ENCODE data around the gene SPINDOC. TPM values are rescaled to one million over a fixed set of nuclear protein-coding genes. Genes with fewer than 3 reads are reported as not detected.

Gene SPINDOC
- polyA plus RNA-seq, 1 donor (not counting 4 experiments of a cell fraction or from before 2014, with no cell fraction given) = 8.1 TPM

- FAIRE-seq = no peak
- Histone ChIP-seq H3K27me3 (ENCODE audit: control insufficient read depth, extremely low read depth, insufficient read depth, low read length) (no peaks in the 10 kb centered on the region), H2AFZ (ENCODE audit: control insufficient read depth, low read length) (no peak overlapping the region), H3K4me1 (ENCODE audit: control insufficient read depth, extremely low read depth, insufficient read depth, low read length) (no peaks in the 10 kb centered on the region), H3K4me2 (ENCODE audit: control insufficient read depth, extremely low read depth, insufficient read depth, low read depth, low read length) (no peak overlapping the region), H3K9me3 (ENCODE audit: control insufficient read depth, low read depth, low read length) (peaks cover 3% of the 10 kb centered on the region), H3K36me3 (ENCODE audit: control insufficient read depth in 2 of 2, extremely low read depth in 1 of 2, insufficient read depth in 2 of 2, low read length in 2 of 2) (no peaks in the 10 kb centered on the region), H3K4me3 (ENCODE audit: control insufficient read depth in 2 of 3, extremely low read depth in 1 of 3, insufficient read depth in 2 of 3, low read depth in 1 of 3, low read length in 3 of 3) (no peak overlapping the region), H3K79me2 (ENCODE audit: control insufficient read depth, insufficient read depth, low read length) (no peaks in the 10 kb centered on the region), H3K9me1 (ENCODE audit: control insufficient read depth, extremely low read depth, insufficient read depth, low read length) (no peaks in the 10 kb centered on the region), H3K9ac (ENCODE audit: control insufficient read depth, extremely low read depth, insufficient read depth, low read length) (no peak overlapping the region), H4K20me1 (ENCODE audit: control insufficient read depth, extremely low read depth, insufficient read depth, low read length) (no peaks in the 10 kb centered on the region), H3K27ac (ENCODE audit: control insufficient read depth, insufficient read depth, low read length) (no peak overlapping the region)
- DNase-seq (ENCODE audit: low read depth, low spot score) = no peak
- TF ChIP-seq EZH2 (IDR thresholded peaks at IDR 0.05; ENCODE audit: low read length) = no peak
- dilution Hi-C loops (cut with MboI; ENCODE audit: extremely low pct_ligation_motif_present, low sequenced_read_pairs) = no loop called here
Measured at GRCh38 chr11:63785823-63786222, 27.4 kb upstream of the SPINDOC start.

- dilution Hi-C loops (cut with MboI; ENCODE audit: extremely low pct_ligation_motif_present, low sequenced_read_pairs) = no loop called here
- Histone ChIP-seq H4K20me1 (ENCODE audit: control insufficient read depth, extremely low read depth, insufficient read depth, low read length) (no peaks in the 10 kb centered on the region), H3K9me1 (ENCODE audit: control insufficient read depth, extremely low read depth, insufficient read depth, low read length) (no peaks in the 10 kb centered on the region), H3K4me2 (ENCODE audit: control insufficient read depth, extremely low read depth, insufficient read depth, low read depth, low read length) (no peak overlapping the region), H2AFZ (ENCODE audit: control insufficient read depth, low read length) (no peak overlapping the region), H3K27ac (ENCODE audit: control insufficient read depth, insufficient read depth, low read length) (no peak overlapping the region), H3K79me2 (ENCODE audit: control insufficient read depth, insufficient read depth, low read length) (no peaks in the 10 kb centered on the region), H3K27me3 (ENCODE audit: control insufficient read depth, extremely low read depth, insufficient read depth, low read length) (no peaks in the 10 kb centered on the region), H3K9ac (ENCODE audit: control insufficient read depth, extremely low read depth, insufficient read depth, low read length) (no peak overlapping the region), H3K4me3 (ENCODE audit: control insufficient read depth in 2 of 3, extremely low read depth in 1 of 3, insufficient read depth in 2 of 3, low read depth in 1 of 3, low read length in 3 of 3) (no peak overlapping the region), H3K36me3 (ENCODE audit: control insufficient read depth in 2 of 2, extremely low read depth in 1 of 2, insufficient read depth in 2 of 2, low read length in 2 of 2) (no peaks in the 10 kb centered on the region), H3K9me3 (ENCODE audit: control insufficient read depth, low read depth, low read length) (peaks cover 3% of the 10 kb centered on the region), H3K4me1 (ENCODE audit: control insufficient read depth, extremely low read depth, insufficient read depth, low read length) (no peaks in the 10 kb centered on the region)
- DNase-seq (ENCODE audit: low read depth, low spot score) (no peak), FAIRE-seq (no peak)
- TF ChIP-seq EZH2 (IDR thresholded peaks at IDR 0.05; ENCODE audit: low read length) (no peak), CTCF (optimal IDR thresholded peaks at IDR 0.05 in 1 of 3, IDR thresholded peaks at IDR 0.05 in 1 of 3, conservative IDR thresholded peaks at IDR 0.05 in 1 of 3; ENCODE audit: extremely low read depth in 1 of 3, insufficient read depth in 2 of 3, low read length in 3 of 3) (no peak)
Measured at GRCh38 chr11:63791495-63792167, 21.6 kb upstream of the SPINDOC start.

- dilution Hi-C loops (cut with MboI; ENCODE audit: extremely low pct_ligation_motif_present, low sequenced_read_pairs) = no loop called here
Measured at GRCh38 chr11:63793161-63793560, 20.1 kb upstream of the SPINDOC start.

More at GRCh38 chr11:63793161-63793560, 20.1 kb upstream of the SPINDOC start:
- Histone ChIP-seq H3K4me2 (ENCODE audit: control insufficient read depth, extremely low read depth, insufficient read depth, low read depth, low read length) (no peak overlapping the region), H3K9me1 (ENCODE audit: control insufficient read depth, extremely low read depth, insufficient read depth, low read length) (no peaks in the 10 kb centered on the region), H3K4me3 (ENCODE audit: control insufficient read depth in 2 of 3, extremely low read depth in 1 of 3, insufficient read depth in 2 of 3, low read depth in 1 of 3, low read length in 3 of 3) (no peak overlapping the region), H3K4me1 (ENCODE audit: control insufficient read depth, extremely low read depth, insufficient read depth, low read length) (no peaks in the 10 kb centered on the region), H2AFZ (ENCODE audit: control insufficient read depth, low read length) (no peak overlapping the region), H3K9me3 (ENCODE audit: control insufficient read depth, low read depth, low read length) (peaks cover 3% of the 10 kb centered on the region), H3K79me2 (ENCODE audit: control insufficient read depth, insufficient read depth, low read length) (no peaks in the 10 kb centered on the region), H4K20me1 (ENCODE audit: control insufficient read depth, extremely low read depth, insufficient read depth, low read length) (no peaks in the 10 kb centered on the region), H3K27ac (ENCODE audit: control insufficient read depth, insufficient read depth, low read length) (no peak overlapping the region), H3K27me3 (ENCODE audit: control insufficient read depth, extremely low read depth, insufficient read depth, low read length) (no peaks in the 10 kb centered on the region), H3K36me3 (ENCODE audit: control insufficient read depth in 2 of 2, extremely low read depth in 1 of 2, insufficient read depth in 2 of 2, low read length in 2 of 2) (no peaks in the 10 kb centered on the region), H3K9ac (ENCODE audit: control insufficient read depth, extremely low read depth, insufficient read depth, low read length) (no peak overlapping the region)
- FAIRE-seq (no peak), DNase-seq (ENCODE audit: low read depth, low spot score) (no peak)
- TF ChIP-seq EZH2 (IDR thresholded peaks at IDR 0.05; ENCODE audit: low read length) (no peak), CTCF (optimal IDR thresholded peaks at IDR 0.05 in 1 of 3, IDR thresholded peaks at IDR 0.05 in 1 of 3, conservative IDR thresholded peaks at IDR 0.05 in 1 of 3; ENCODE audit: extremely low read depth in 1 of 3, insufficient read depth in 2 of 3, low read length in 3 of 3) (no peak)

Data from keratinocyte (primary cell).